Central memory CD8-positive, alpha-beta T cell (primary cell): ENCODE data around the gene FBH1.
"Not testable (repeated sequence)": the region's sequence is repeated elsewhere in the genome, so short reads cannot be mapped to it uniquely, and the experiment has no call there.

ENCODE experiments used
- ATAC-seq: fragments of 150-1000 bp; cut with Tn5 transposase; replicated peaks from 2 replicates; pipeline ENCODE4 v1.10.0; 2022; ENCODE audit warnings: mild to moderate bottlenecking, moderate FRiP score, moderate number of reproducible peaks; ENCODE audit not compliant: poor library complexity, severe bottlenecking; ENCODE audit errors: extremely low read depth
- DNase-seq, 2 donors: peaks; one replicate each; pipeline ENCODE4 v3.0.0; 2021; ENCODE audit warnings: low spot score in 2 of 2
- H3K27ac Mint-ChIP-seq: one replicate; pipeline ENCODE4 v1.8.0; 2022; ENCODE audit warnings: low read depth, mild to moderate bottlenecking, moderate library complexity, mixed read lengths
- H3K27me3 Mint-ChIP-seq: one replicate; pipeline ENCODE4 v1.8.0; 2022; ENCODE audit warnings: mixed read lengths
- H3K36me3 Mint-ChIP-seq: one replicate; pipeline ENCODE4 v1.8.0; 2022; ENCODE audit warnings: mild to moderate bottlenecking, moderate library complexity, mixed read lengths; ENCODE audit not compliant: insufficient read depth
- H3K4me1 Mint-ChIP-seq: one replicate; pipeline ENCODE4 v1.8.0; 2022; ENCODE audit warnings: mixed read lengths
- H3K4me3 Mint-ChIP-seq: one replicate; pipeline ENCODE4 v1.8.0; 2022; ENCODE audit warnings: mild to moderate bottlenecking, moderate library complexity, mixed read lengths
- H3K9me3 Mint-ChIP-seq: one replicate; pipeline ENCODE4 v1.8.0; 2022; ENCODE audit warnings: mixed read lengths

The FBH1 gene

GRCh38 chr10:5960070-5960972 is 70.3 kb downstream of the FBH1 start:
- Mint-ChIP-seq H3K27ac (no peak overlapping the region), H3K9me3 (no peaks in the 10 kb centered on the region), H3K36me3 (peaks cover 17% of the 10 kb centered on the region), H3K4me3 (no peak overlapping the region), H3K4me1 (no peaks in the 10 kb centered on the region), H3K27me3 (no peaks in the 10 kb centered on the region)
- ATAC-seq (no peak), DNase-seq (no peak)

DNA sequence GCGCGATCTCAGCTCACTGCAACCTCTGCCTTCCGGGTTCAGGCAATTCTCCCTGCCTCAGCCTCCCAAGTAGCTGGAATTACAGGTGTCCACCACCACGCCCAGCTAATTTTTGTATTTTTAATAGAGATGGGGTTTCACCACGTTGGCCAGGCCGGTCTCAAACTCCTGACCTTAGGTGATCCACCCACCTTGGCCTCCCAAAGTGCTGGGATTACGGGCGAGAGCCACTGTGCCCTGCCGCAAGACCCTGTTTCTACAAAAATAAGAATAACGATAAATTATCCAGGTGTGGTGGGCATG is 70.9 kb downstream of the FBH1 start:
- H3K4me3 Mint-ChIP-seq, H3K9me3 Mint-ChIP-seq, DNase-seq, H3K4me1 Mint-ChIP-seq, ATAC-seq, H3K27me3 Mint-ChIP-seq, H3K27ac Mint-ChIP-seq: not testable (repeated sequence)
- peaks cover 18% of the 10 kb centered on the region for H3K36me3 Mint-ChIP-seq

- ATAC-seq (no peak), DNase-seq (no peak)
- Mint-ChIP-seq H3K4me1 (no peaks in the 10 kb centered on the region), H3K27me3 (no peaks in the 10 kb centered on the region), H3K4me3 (no peak overlapping the region), H3K27ac (no peak overlapping the region), H3K9me3 (no peaks in the 10 kb centered on the region), H3K36me3 (peaks cover 18% of the 10 kb centered on the region)
Observed at GRCh38 chr10:5961405-5962100, 71.5 kb downstream of the FBH1 start.

- ATAC-seq, H3K9me3 Mint-ChIP-seq, H3K27ac Mint-ChIP-seq, H3K4me1 Mint-ChIP-seq, H3K4me3 Mint-ChIP-seq, DNase-seq, H3K27me3 Mint-ChIP-seq: not testable (repeated sequence)
- peaks cover 13% of the 10 kb centered on the region for H3K36me3 Mint-ChIP-seq
Observed at GRCh38 chr10:5962358-5962940, 72.4 kb downstream of the FBH1 start.

- Mint-ChIP-seq H3K27me3 (no peaks in the 10 kb centered on the region), H3K9me3 (no peaks in the 10 kb centered on the region), H3K27ac (no peak overlapping the region), H3K4me3 (no peak overlapping the region), H3K36me3 (peaks cover 10% of the 10 kb centered on the region), H3K4me1 (no peaks in the 10 kb centered on the region)
- DNase-seq (no peak), ATAC-seq (no peak)
Observed at GRCh38 chr10:5963071-5963470, 73.0 kb downstream of the FBH1 start.

DNA sequence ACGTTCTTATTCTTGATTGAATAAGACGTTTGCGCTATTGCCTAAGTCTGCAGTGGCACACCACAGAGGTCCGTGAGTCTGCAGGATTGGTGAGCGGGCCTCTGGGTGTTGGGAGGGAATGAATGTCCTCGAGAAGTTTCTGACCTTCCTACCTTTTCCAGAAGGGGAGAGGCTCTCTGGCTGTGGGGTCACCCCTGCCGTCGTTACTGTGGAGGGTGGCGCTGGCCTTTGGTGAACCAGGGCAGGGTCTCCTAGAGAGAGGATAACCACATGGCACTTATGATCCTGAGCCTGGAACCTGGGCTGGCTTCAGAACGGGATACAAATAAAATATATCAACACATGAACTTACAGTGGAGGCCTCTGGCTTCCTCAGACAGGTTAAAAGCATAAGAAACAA is 73.5 kb downstream of the FBH1 start:
- no peak overlapping the region for H3K4me3 Mint-ChIP-seq
- H3K27ac Mint-ChIP-seq = no peak overlapping the region
- H3K36me3 Mint-ChIP-seq = peaks cover 10% of the 10 kb centered on the region
- ATAC-seq (no peak), DNase-seq (no peak)
- no peaks in the 10 kb centered on the region for H3K27me3 Mint-ChIP-seq
- no peaks in the 10 kb centered on the region for H3K9me3 Mint-ChIP-seq
- no peaks in the 10 kb centered on the region for H3K4me1 Mint-ChIP-seq

- Mint-ChIP-seq H3K4me1 (no peaks in the 10 kb centered on the region), H3K9me3 (no peaks in the 10 kb centered on the region), H3K36me3 (peaks cover 12% of the 10 kb centered on the region), H3K27ac (no peak overlapping the region), H3K27me3 (no peaks in the 10 kb centered on the region), H3K4me3 (no peak overlapping the region)
- ATAC-seq (no peak), DNase-seq (no peak)
Observed at GRCh38 chr10:5964736-5965135, 74.7 kb downstream of the FBH1 start.

DNA sequence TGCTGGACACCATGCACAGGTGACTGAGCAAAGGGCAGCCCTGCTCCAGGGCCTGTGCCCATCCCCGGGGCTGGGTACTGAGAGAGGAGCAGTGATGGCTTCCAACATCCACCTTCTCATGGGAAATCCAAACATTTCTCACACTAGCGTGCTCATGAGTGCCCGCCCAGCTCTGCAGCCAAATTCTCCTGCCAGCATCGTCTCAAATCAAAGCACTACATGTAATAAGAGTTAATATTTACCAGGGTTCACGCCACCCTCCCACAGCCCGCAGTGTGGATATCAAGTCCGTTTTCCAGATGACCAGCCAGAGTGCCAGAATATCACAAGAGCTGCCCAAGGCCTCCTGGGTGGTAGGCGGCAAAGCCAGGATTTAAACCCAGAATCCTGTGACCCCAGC is 75.2 kb downstream of the FBH1 start:
- H3K27ac Mint-ChIP-seq = no peak overlapping the region
- DNase-seq (no peak), ATAC-seq (no peak)
- H3K4me1 Mint-ChIP-seq = no peaks in the 10 kb centered on the region
- H3K27me3 Mint-ChIP-seq = no peaks in the 10 kb centered on the region
- H3K36me3 Mint-ChIP-seq = peaks cover 15% of the 10 kb centered on the region
- H3K4me3 Mint-ChIP-seq = no peak overlapping the region
- no peaks in the 10 kb centered on the region for H3K9me3 Mint-ChIP-seq

DNA sequence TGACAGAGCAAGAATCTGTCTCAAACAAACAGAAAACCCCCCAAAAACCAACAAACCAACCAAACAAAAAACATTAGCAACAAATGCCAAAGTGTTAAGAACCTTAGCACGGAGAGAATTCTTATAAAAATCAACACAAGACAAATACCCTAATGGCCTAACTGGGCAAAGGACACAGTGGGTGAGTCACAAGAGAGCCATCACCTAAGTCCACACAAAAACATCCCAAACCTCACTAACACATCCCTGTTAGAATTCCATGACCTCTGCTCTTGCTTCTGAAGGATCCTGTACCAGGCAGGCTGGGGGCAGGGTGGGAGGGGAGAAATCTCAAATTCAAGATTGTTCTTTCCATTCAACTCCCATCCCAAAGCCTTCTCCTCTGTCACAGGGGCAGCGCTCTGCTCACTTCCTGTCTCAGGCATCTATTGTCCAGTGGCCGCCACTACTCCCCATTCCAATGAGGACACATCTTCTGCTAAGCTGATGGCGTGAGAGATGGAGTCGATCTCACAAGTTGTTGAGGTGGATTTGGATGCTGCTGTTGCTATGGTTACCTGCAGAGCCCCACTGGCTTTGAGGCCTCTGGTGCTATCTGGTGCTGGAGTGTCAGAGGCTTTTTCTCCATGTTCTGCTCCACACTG is 78.1 kb downstream of the FBH1 start:
- DNase-seq (no peak), ATAC-seq (no peak)
- H3K36me3 Mint-ChIP-seq = peaks cover 13% of the 10 kb centered on the region
- no peak overlapping the region for H3K4me3 Mint-ChIP-seq
- H3K4me1 Mint-ChIP-seq = peaks cover 14% of the 10 kb centered on the region
- no peak overlapping the region for H3K27ac Mint-ChIP-seq
- no peaks in the 10 kb centered on the region for H3K27me3 Mint-ChIP-seq
- H3K9me3 Mint-ChIP-seq = no peaks in the 10 kb centered on the region

DNA sequence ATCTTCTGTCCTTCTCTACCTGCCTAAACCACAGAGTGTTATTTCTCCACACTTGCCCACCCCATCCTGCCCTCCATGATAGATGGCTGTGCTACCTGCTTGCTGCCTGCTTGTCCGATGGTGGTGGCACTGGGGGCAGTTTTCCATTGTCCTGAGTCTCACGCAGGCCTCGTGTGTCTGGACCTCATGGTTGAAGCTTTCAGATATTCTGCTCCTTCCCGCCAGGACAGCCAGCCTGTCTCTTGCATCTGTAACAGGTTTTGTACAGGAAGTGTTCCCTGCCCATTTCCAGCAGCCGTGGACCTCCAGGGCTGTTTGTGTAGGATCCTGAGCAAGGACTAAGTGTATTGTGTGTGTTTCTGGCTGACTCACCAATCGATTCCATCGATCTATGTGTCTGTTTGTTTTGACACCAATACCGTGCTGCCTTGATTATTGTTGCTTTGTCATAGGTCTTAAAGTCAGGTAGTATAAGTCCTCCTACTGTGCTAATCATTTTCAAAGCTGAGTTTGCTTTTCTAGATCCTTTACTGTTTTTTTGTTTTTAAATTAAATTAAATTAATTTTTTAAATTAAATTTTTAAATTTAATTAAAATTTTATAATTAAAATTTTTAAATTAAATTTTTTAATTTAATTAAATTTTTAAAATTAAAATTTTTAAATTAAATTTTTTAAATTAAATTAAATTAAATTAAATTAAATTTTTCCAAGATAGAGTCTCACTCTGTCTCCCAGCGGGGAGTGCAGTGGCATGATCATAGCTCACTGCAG is 78.8 kb downstream of the FBH1 start:
- DNase-seq = no peak
- no peak overlapping the region for H3K4me3 Mint-ChIP-seq
- no peak overlapping the region for H3K27ac Mint-ChIP-seq
- H3K9me3 Mint-ChIP-seq = no peaks in the 10 kb centered on the region
- ATAC-seq = no peak
- peaks cover 14% of the 10 kb centered on the region for H3K4me1 Mint-ChIP-seq
- H3K27me3 Mint-ChIP-seq = no peaks in the 10 kb centered on the region
- H3K36me3 Mint-ChIP-seq = peaks cover 9% of the 10 kb centered on the region

- H3K9me3 Mint-ChIP-seq = no peaks in the 10 kb centered on the region
- H3K36me3 Mint-ChIP-seq = peaks cover 9% of the 10 kb centered on the region
- DNase-seq = no peak
- ATAC-seq = no peak
- H3K27ac Mint-ChIP-seq = no peak overlapping the region
- H3K4me1 Mint-ChIP-seq = peaks cover 18% of the 10 kb centered on the region
- H3K4me3 Mint-ChIP-seq = no peak overlapping the region
- no peaks in the 10 kb centered on the region for H3K27me3 Mint-ChIP-seq
Observed at GRCh38 chr10:5970066-5970465, 80.0 kb downstream of the FBH1 start.

DNA sequence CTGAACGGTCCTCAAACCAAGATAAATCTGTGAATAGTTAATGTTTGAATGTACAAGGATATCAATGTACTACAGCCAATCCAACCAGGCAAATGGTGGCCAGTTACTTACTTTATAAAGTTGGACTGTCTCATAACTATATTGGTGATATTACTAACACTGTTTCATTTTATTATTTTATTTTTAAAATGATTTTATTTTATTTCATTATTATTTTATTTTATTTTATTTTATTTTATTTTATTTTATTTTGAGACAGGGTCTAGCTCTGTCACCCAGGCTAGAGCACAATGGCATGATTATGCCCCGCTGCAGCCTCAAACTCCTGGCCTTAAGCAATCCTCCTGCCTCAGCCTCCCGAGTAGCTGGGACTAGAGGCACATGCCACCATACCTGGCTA is 80.5 kb downstream of the FBH1 start:
- H3K27me3 Mint-ChIP-seq = no peaks in the 10 kb centered on the region
- H3K4me3 Mint-ChIP-seq = no peak overlapping the region
- H3K9me3 Mint-ChIP-seq = no peaks in the 10 kb centered on the region
- H3K4me1 Mint-ChIP-seq = peaks cover 22% of the 10 kb centered on the region
- ATAC-seq (no peak), DNase-seq (no peak)
- H3K36me3 Mint-ChIP-seq = peaks cover 6% of the 10 kb centered on the region
- no peak overlapping the region for H3K27ac Mint-ChIP-seq
